KG1 (cell line): ENCODE measurements around the gene AMOTL1.
A peak's percentile ranks its signal among the peaks of the same experiment; 100 is the strongest.

Experiments used
- DNase-seq: peaks from one replicate; lab custom pipeline; 2025; lab: John Stamatoyannopoulos, UW

AMOTL1 gene

DNA sequence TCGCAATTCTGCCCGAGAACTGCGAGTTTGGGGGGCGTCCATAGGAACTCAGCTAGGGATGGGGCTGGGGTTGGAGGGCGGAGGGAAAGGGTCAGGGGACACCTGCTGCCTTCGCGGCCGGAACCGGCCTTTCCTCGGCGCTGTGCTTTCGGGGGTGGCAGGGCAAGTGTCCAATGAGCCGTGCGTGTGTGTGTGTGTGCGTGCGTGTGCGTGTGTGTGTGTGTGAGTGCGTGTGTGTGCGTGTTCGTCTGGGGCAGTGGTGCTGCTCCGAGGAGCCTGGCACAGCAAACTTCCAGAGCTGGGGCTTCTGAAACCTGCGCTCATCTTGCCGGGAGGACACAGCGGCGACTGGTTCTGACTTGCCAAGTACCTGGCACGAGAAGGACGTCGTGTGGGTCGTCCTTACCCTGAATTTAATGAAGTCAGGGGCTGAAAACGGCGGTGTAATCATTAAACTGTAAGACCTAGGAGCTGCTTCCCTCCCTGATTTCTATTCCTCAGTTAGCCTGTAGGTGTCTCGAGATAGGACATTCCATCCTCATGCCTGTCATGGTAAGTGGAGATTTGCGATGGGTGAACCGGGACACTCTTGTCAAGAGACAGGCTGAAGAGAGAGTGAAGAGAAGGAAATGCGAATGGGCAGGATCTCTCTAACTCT lies 27.0 kb upstream of the AMOTL1 start:
- DNase-seq = peak; percentile 29

DNA sequence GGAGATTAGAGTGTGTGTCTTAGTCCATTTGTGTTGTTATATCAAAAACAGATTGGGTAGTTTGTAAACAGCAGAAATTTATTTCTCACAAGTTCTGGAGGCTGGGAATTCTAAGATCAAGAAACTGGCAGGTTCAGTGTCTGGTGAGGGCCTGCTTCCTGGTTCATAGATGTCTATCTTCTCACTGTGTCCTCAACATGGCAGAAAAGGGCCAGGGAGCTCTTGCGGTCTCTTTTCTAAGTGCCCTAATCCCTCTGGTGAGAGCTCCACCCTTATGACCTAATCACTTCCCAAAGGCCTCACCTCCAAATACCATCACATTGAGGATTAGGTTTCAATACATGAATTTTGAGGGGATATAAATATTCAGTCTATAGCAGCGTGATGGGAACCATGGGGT lies 25.5 kb upstream of the AMOTL1 start:
- no peak for DNase-seq

DNA sequence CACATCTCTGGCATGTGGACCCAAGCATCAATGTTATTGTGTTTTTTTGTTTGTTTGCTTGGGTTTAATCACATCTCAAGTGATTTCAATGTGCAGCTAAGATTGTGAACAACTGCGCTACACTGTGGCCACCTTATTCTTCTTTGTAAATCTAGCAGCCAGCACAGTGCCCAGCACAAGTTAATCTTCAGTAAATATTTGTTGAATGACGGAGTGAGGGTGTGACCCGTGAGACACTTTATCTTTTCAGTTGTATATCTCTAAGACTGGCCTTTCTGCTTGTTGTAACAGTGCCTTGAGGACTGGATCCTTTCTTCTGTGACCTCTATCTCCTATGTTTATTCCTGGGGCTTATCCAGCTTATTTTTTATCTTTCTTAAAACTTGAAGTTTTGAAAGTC lies 21.4 kb upstream of the AMOTL1 start:
- DNase-seq = no peak

DNA sequence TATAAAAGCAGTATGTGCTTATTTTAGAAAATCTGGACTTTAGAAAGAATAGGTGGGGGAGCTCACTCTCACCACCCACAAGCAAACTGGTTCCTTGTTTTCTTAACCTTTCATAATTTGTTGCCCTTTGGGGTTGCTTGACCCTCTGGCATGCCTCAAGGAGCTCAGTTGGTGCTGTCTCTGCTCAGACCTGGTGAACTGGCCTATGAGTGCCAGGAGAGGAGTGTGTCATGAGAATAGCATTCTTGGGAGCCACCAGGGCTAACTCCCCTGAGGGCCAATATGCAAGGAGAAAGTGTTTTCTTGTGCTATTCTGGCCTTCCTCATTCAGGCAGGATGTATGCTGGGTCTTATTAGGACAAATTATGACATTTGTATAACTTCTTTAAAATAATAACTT lies 21.0 kb upstream of the AMOTL1 start:
- no peak for DNase-seq

DNA sequence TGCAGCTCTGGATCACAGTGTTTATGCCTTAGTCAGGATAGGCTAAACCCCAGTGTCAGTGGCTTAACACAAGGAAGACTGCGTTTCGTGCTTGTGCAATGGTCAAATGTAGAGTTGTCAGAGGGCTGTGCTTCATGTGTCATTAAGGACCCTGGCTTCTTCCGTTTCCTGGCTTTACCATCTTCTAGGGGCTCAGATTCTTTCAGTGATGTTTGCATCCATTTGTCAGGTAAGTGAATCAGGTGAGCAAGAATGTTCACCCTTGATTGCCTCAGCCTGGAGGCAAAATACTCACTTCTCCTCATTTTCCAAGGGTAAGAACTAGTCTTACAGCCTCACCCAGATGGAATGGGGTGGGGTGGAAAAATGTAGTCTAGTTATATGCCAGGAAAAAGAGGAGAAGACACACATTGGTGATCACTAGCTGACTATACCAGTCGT lies 20.5 kb upstream of the AMOTL1 start:
- no peak for DNase-seq

DNA sequence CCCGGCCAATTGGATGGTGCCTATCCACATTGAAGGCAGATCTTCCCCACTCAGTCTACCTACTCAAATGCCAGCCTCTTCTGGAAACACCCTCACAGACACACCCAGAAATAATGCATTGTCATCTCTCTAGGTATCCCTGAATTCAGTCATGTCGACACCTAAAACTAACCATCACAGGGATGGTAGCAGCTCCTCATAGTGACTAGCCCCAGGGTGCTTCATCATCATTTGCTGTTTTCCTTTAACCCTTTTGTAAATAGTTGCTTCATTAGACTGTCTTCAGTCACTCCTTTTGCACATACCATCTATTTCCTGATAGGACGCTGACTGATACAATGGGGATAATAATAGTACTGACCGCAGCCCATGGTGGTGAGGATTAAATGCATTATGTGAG lies 18.8 kb upstream of the AMOTL1 start:
- DNase-seq = no peak

DNA sequence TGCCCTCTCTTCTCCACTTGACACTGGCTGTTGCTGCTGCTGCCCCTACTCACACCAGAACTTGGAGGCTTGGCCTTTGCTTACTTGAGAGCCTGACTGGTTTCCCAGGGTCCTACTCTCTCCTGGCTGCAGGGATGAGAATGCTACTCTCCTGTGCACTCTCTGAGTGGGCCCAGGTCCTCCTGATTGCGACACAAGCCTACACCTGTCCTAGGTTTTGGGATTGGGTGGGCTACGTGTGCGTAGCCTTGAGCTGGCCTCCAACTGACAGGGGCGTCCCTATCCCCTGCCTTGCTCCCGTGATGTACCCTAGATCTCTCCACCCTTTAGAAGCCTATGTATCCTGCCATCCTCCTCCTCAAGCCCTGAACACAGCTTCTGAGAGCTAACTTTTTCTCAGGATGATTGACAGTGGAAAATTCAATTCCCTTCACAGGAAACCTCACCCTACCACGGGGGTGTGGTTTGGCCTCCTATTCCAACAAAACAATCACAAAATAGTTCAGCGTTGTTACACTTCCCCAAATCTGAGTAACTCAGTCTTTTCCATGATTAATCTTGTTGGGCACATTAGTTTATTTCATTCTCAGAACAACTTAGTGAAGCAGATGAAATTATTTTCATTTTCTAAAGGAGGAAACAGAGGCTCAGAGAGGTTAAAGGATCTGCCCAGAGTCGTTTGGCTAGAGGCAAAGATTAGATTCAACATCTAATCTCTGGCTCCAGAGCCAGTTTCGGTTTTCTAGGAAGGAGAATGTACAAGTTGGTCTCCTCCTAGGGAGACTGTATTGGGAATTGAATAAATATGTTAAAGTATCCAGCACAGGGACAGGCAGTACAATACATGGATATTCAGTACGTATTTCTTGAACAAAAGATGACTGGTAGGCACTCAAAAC lies 17.6 kb upstream of the AMOTL1 start:
- DNase-seq = no peak

DNA sequence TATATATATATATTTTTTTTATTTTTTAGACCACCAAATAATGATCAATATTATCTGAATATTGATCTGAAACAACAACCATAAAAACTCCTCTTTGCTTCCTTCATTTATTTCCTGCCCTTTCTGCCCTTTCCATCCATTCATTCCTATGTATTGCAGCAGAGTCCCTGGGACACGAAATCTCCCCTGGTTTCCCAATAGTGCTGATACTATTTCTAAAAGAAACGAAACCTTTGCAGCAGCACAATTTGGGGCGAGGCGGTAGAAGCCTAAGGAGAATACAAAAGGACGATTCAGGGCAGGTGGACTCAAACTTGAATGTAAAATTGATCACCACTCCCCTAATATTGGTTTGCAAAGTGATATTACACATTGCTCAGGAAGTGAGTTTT lies 16.9 kb upstream of the AMOTL1 start:
- no peak for DNase-seq

DNA sequence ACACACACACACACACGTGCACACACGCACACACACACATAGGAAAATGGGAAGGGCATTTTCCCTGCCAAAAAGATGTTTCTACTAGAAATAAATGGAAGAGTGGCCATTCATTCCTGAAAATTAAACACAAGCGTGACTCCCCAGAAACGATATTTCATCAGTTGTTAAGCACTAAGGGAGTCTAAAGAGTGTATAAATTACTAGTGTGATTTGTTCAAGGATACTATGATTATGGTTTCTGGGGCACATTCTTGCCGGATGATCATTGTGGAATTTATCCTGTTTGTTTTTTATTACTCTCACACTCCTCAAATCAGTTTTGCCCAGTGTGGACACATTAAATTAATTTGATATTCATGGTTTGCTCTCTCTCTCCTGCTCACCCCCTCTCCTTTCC lies 16.4 kb upstream of the AMOTL1 start:
- DNase-seq = no peak

DNA sequence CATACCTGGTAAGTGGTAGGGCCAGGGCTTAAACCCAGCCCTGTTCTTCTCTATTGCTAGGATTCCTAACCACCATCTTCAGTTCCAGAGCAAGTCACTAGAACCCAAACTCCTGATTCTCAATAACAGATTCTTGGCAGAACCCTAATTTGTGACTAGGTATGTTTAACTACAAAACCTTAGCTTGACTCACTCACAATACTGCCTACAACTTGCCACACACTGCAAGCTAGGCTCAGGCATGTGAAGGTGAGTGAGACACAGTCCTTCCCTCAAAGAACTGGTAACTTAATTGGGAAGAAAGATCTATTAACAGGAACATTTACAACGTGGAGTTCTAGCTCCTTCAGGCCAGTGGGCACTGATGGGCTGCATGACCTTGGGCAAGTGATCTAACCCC lies 14.5 kb upstream of the AMOTL1 start:
- no peak for DNase-seq

DNA sequence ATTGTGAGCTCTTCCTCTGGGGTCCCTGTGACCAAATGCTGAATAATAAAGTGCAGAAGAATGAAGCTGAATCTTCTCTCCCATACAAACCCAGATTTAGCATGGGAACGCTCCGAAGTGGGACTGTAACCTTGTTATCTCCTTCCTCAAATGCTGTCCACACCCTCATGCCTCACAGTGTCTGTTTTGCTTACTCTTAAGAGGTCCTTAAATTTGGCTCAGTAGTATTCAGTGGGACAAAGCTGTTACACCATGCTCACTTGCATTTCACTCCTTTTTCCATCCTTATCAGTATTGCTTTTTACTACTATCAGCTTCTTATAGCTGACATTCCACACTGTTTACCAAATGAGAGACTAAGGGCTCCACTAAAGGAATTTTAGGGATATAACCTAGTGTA lies 13.8 kb upstream of the AMOTL1 start:
- DNase-seq = no peak

DNA sequence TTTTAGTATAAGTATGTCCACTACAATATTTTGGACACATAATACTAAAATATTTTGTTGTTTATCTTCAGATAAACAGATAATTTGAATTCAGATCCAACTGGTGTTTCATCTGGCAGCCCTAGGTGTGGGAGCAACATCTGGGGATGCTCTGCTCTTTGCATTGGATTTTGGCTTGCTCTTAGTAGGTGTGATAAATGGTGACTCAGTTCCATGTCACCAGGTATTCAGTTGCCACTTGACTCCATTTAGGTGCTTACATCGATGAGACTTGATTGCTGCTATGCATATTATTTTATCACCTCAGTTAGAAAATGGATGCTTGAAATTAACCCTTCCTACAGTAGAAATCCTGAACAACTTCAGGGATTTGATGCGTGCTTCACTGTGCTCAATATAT lies 13.3 kb upstream of the AMOTL1 start:
- no peak for DNase-seq

DNA sequence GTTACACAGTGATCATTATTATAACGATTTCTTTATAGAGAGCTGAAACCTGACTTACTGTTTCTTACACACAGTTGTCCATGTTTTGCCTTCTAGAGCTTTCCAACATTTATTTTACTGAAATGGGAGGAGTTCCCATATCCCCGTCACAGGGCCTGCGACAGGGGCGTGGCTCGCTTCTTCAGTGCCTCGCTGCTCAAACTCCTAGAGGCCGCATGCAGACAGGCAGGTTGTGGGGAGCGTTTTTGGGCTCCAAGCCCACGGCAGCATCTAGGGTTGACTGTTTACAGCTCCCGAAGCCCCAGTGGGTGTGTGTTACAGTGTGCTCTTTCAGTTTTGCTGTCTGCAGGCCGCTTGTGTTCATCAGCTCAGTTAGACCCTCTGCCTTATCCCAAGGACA lies 12.7 kb upstream of the AMOTL1 start:
- no peak for DNase-seq

DNA sequence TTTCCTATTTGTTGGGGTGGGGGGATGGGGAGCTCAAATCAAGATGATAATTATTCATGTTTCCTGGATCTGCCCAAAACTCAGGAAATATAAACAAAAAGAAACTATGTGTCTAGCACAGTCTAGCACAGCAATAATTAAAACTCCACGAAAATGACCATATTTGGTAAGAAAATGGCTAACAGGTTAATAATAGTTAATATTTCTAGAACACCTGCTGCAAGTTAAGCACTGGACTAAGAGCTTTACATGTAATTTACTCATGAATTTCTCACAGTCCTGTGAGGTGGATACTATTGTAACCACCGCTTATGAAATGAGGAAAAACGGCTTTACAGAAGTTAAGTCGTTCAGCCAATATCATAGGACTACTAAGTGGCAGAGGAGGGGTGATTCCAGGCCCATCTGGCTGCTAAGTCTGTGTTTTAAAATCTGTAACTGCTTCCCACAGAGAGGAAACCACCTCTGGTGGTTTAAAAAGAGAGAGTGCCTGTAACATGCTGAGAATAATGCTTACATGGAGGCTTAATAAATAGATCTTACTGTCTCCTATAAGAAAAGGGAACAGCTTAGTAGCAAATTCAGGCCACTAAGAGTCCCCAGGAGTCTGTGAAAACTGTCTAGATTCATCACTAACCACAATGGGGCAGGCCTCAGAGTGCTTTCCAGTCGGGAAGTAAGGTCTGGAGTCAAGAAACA lies 11.0 kb upstream of the AMOTL1 start:
- DNase-seq = peak; percentile 27

DNA sequence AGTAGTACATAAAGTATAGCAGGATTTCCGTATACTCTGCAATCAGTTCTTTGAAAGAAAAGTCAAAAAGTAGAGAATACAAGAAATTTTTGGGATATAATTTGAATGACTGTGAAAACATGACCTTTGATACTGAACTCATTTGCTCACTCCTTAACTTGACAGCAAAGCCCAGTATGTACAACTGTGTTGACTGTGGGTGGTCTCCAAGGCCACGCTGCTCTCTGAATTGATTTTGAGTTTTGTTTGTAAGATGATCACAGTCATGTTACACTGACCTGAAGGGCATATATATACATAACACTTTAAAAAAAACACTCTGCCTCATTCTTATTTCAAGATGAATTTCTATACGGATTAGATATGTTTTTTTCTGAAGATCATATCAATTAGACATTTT lies 9.5 kb upstream of the AMOTL1 start:
- DNase-seq = no peak

DNA sequence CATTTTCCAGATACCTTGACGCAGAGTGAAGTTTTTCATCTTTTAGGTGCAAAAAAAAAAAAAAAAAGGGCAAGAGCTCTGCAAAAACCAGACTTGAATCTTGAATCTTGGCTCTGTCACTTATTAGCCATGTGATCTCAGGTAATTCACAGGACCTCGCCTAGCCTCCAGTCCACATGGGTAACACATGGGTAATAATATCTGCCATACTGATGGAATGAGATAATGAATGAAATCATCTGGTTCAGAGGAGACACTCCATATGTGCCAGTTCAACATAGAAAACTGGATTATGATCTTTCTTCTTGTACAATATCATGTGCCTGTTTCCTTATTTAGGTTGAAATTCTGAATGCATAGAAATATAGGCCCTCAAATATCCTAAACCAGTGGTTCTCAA lies 8.6 kb upstream of the AMOTL1 start:
- no peak for DNase-seq

DNA sequence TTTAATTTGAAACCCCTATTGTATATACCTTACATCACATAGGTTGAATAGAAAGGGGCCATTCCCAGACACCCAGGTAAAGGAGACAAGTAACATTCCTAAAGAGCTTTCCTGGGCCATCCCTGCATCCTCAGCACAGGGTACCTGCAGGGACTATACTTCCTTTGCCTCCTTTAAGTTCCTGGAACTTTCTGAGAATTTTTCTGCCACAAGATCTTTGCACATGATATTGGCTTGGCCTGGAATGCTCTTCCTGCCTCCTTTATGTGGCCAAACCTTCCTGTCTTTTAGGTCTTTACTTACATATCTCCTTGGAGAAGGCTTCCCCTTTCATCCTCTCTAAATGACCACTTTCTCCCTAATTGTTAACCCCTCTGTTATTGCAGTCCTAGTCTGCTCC lies 7.9 kb upstream of the AMOTL1 start:
- no peak for DNase-seq

DNA sequence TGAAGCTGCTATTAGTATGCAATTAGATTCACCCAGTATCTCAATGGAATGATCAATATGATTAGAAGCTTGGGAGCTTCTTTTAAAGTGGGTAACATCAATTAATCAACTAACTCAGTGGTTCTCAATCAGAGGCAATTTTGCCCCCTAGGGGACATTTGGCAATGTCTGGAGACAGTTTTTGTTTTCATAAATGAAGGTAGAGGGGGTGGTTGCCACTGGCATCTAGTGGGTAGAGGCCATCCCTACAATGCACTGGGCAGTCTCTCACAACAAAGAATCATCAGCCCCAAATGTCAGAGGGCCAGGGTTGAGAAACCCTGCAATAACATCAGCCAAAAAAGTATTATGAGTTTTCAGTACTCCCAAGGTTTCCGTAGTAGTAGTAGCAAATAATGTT lies 5.9 kb upstream of the AMOTL1 start:
- peak; percentile 40 for DNase-seq

DNA sequence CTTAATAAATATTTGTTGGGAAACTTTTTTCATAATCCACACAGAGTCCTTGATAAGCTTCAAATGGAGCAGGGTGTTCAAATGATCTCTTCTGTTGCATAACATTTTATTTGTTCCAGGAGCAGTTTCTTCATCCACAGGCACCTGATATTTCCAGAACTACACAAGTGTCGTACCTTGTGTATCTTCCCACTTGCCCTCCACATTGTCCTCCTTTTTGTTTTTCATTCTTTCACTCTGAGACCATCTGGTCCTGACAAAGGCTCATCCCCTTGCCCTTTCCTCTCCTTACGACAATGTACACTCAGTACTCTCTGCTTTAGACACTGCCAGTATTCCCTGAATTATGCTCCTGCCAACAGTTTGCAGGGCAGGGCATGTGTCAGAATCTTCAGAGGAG lies 5.2 kb upstream of the AMOTL1 start:
- no peak for DNase-seq

DNA sequence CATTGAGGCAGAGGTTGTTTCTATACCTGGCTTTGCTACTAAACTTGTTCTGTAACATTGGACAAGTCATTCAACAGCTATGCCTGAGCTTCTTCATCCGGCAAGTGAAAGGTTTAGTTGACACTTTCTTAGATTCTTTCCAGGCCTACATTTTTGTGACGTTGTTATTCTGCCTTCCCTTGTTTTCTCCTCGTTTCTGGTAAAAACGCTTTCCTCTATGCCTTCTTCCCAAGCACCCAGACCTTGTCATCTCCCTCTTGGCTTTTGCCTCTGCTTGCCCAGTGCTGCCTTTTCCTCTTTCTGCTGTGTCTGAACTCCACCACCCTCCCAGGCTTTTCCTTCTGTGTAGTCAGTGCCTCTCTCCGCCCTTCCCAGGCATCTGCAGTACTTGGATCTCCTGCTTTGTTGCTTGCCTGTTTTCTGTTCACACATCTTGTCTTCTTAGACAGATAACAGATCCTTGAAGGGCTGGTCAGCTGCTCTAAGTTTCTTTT lies 1.4 kb upstream of the AMOTL1 start:
- no peak for DNase-seq

DNA sequence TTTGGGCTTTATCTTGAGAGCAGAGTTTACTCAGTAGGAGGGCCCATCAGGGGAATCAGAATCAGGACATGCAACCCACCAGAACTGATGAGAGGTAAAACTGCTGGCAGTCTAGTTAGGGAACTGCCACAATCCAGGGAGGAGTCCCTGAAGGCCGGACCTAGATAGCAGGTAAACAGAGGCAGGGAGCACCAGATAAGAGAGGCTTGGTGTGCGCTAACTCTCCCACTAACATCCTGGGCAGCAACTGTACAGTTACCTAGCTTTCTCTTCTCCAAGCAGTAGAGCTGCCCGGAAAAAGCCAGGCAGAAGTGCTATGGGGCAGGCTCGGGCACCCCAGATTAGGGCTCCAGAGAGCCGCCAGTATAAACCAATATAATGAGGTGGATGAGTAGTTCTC lies 865 bp upstream of the AMOTL1 start:
- DNase-seq = no peak

DNA sequence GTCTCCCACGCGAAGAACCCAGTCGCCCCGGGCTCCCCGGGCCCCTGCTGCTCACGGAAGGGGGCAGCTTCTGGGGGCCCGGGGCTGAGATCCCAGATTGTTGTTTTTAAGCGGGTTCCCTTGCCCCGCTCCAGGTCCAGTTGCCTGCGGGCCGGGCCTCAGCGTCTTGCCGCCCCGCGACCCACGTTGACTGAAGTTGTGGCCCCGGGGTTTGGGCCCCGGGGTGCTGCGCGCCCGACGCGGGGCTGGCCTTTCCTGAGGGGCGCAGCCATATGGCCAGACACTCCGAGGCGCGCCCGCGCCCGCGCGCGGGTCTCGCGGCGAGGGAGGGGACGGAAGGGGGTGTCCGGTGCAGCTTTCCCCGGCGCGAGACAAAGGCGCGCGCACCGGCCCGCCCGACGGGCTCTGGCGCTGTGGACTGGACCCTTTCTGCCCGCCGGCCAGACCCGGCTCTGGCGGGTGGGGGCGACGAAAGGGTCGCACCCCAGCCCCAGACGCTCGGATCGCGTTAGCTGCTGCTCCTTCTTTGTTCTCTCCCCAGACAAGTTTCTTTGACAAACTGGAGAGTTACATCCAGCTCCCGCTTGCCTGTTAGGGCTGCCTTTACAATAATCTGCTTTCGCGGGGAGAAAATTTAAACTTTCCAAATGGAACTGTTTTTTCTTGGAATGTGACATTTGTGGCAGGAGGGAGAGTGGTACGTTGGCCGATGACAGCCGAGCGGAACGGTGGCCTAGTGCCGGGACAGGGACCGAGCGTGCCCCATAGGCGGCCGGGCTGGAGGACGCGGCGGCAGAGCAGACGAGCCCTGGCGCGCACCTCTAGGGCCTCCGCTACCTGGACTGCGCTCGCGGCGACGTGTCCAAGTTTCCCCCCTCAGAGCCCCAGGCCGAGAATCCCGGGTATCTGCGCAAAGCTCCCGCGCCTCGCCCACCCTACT lies 716 bp downstream of the AMOTL1 start:
- peak; percentile 57 for DNase-seq
